SK-N-SH (cell line): ENCODE results near the gene KDM4C. TPM values are rescaled to one million over a fixed set of nuclear protein-coding genes. Genes with fewer than 3 reads are reported as not detected.

Experiments
- CTCF ChIA-PET: fragments of 300-600, 350-600 bp; formaldehyde crosslinking; extraction: SDS; loops from one replicate; lab custom pipeline; 2021; lab: Yijun Ruan, JAX
- POLR2A ChIA-PET: fragments of 350-600 bp; sonication (Branson Sonifier 250); formaldehyde crosslinking; extraction: SDS; loops from one replicate; lab custom pipeline; 2020; ENCODE audit warnings: antibody characterized with exemption, inconsistent platforms; lab: Yijun Ruan, JAX
- DNase-seq: peaks from one replicate; pipeline ENCODE4 v3.0.0; 2012
- H2AFZ ChIP-seq: fragments of 200-600 bp; sonication (generic); 2 replicates; pipeline ENCODE4 v1.8.1; 2016; ENCODE audit warnings: antibody characterized with exemption, mild to moderate bottlenecking, low read depth
- H3F3A ChIP-seq: fragments of 200-600 bp; sonication (generic); replicated peaks from 2 replicates; pipeline ENCODE3; 2016; ENCODE audit warnings: antibody characterized with exemption, mild to moderate bottlenecking; ENCODE audit not compliant: insufficient read depth
- H3K27ac ChIP-seq, 2 experiments: fragments of 200-500 bp in 1 of 2; fragments of 200-600 bp in 1 of 2; sonication (Bioruptor generic) in 1 of 2; sonication (generic), shearing (Covaris generic) in 1 of 2; 2 replicates each; pipeline versions ENCODE4 v1.5.1 to v1.6.1; 2014 to 2016; ENCODE audit warnings: low read depth in 2 of 2, inconsistent platforms in 1 of 2, low read length in 1 of 2, mild to moderate bottlenecking in 1 of 2, mixed read lengths in 1 of 2
- H3K27me3 ChIP-seq: fragments of 200-600 bp; sonication (generic), shearing (Covaris generic); 2 replicates; pipeline ENCODE4 v1.6.1; 2016; ENCODE audit warnings: mixed run types; ENCODE audit not compliant: insufficient read depth
- H3K36me3 ChIP-seq, 2 experiments: fragments of 200-500 bp in 1 of 2; fragments of 200-600 bp in 1 of 2; sonication (Bioruptor generic) in 1 of 2; sonication (generic) in 1 of 2; replicated peaks in 1 of 2; 2 replicates each; pipeline versions ENCODE3 to v1.5.1; 2014 to 2016; ENCODE audit warnings: low read length in 1 of 2, mild to moderate bottlenecking in 1 of 2; ENCODE audit not compliant: insufficient read depth in 2 of 2, control insufficient read depth in 1 of 2
- H3K4me1 ChIP-seq, 2 experiments: fragments of 200-500 bp in 1 of 2; fragments of 200-600 bp in 1 of 2; sonication (Bioruptor generic) in 1 of 2; sonication (generic), shearing (Covaris generic) in 1 of 2; 2 replicates each; pipeline versions ENCODE4 v1.5.1 to v1.6.1; 2014 to 2016; ENCODE audit warnings: low read depth in 1 of 2, low read length in 1 of 2, mixed run types in 1 of 2; ENCODE audit not compliant: insufficient read depth in 2 of 2, control insufficient read depth in 1 of 2
- H3K4me2 ChIP-seq: fragments of 200-600 bp; sonication (generic), shearing (Covaris generic); 2 replicates; pipeline ENCODE4 v1.6.1; 2017; ENCODE audit warnings: mixed run types
- H3K4me3 ChIP-seq, 2 experiments: fragments of 200-500 bp in 1 of 2; fragments of 200-600 bp in 1 of 2; sonication (Bioruptor generic) in 1 of 2; sonication (generic), shearing (Covaris generic) in 1 of 2; 2 replicates each; pipeline versions ENCODE4 v1.5.1 to v1.8.1; 2014 to 2016; ENCODE audit warnings: low read depth in 2 of 2, inconsistent platforms in 1 of 2, low read length in 1 of 2, mild to moderate bottlenecking in 1 of 2, mixed read lengths in 1 of 2, moderate library complexity in 1 of 2
- H3K79me2 ChIP-seq: fragments of 200-600 bp; sonication (generic); 2 replicates; pipeline ENCODE4 v1.8.1; 2017; ENCODE audit warnings: mild to moderate bottlenecking; ENCODE audit not compliant: insufficient read depth
- H3K9ac ChIP-seq: fragments of 200-600 bp; sonication (generic); 2 replicates; pipeline ENCODE4 v1.6.1; 2017; ENCODE audit warnings: mixed run types
- H3K9me2 ChIP-seq: fragments of 200-600 bp; sonication (generic); 2 replicates; pipeline ENCODE4 v1.6.1; 2017; ENCODE audit warnings: mixed run types
- H3K9me3 ChIP-seq: fragments of 200-600 bp; sonication (generic); 2 replicates; pipeline ENCODE4 v1.6.1; 2017; ENCODE audit warnings: mixed run types, mild to moderate bottlenecking, moderate library complexity
- H4K20me1 ChIP-seq: fragments of 200-600 bp; sonication (generic); 2 replicates; pipeline ENCODE4 v1.6.1; 2017; ENCODE audit warnings: mild to moderate bottlenecking, mixed run types; ENCODE audit not compliant: insufficient read depth
- CHD2 ChIP-seq: fragments of 150-350 bp; IDR thresholded peaks from 2 replicates; pipeline ENCODE4 v1.6.1; 2018; ENCODE audit warnings: low read length; ENCODE audit not compliant: partially characterized antibody
- ELF1 ChIP-seq: IDR thresholded peaks from 2 replicates; pipeline ENCODE4 v1.4.0; 2012
- EP300 ChIP-seq, 2 experiments: IDR thresholded peaks; 2 replicates each; pipeline versions ENCODE4 v1.4.0 to v1.6.1; 2012; ENCODE audit warnings: borderline replicate concordance in 1 of 2, low read depth in 1 of 2, low read length in 1 of 2
- GATA2 ChIP-seq: sonication (generic); formaldehyde crosslinking; IDR thresholded peaks from 2 replicates; pipeline ENCODE4 v1.5.0; 2020; ENCODE audit warnings: mild to moderate bottlenecking, missing genetic modification reagents
- MEF2A ChIP-seq: IDR thresholded peaks from 2 replicates; pipeline ENCODE4 v1.4.0; 2012; ENCODE audit warnings: low read depth, borderline replicate concordance
- NRF1 ChIP-seq: IDR thresholded peaks from 2 replicates; pipeline ENCODE4 v1.6.1; 2012; ENCODE audit warnings: low read depth, mild to moderate bottlenecking, low read length
- POLR2AphosphoS5 ChIP-seq: IDR thresholded peaks from 2 replicates; pipeline ENCODE4 v1.6.1; 2012; ENCODE audit warnings: low read depth, low read length
- RFX5 ChIP-seq: IDR thresholded peaks from 2 replicates; pipeline ENCODE4 v1.6.1; 2012; ENCODE audit warnings: mild to moderate bottlenecking, improper control_type of control experiment, low read length
- SIN3A ChIP-seq: IDR thresholded peaks from 2 replicates; pipeline ENCODE4 v1.6.1; 2012; ENCODE audit warnings: low read depth, mild to moderate bottlenecking, low read length, moderate library complexity, borderline replicate concordance
- TAF1 ChIP-seq: IDR thresholded peaks from 2 replicates; pipeline ENCODE4 v1.6.1; 2012; ENCODE audit warnings: low read depth, mild to moderate bottlenecking, low read length, moderate library complexity, borderline replicate concordance
- YY1 ChIP-seq: IDR thresholded peaks from 2 replicates; pipeline ENCODE4 v1.4.0; 2012; ENCODE audit warnings: low read depth, mild to moderate bottlenecking
- WGBS: methylation state at CpG from one replicate; pipeline ENCODE4 v1.1.6; 2017; ENCODE audit warnings: low lambda C conversion rate; 5-methylcytosine and 5-hydroxymethylcytosine counted together
- polyA plus RNA-seq, 3 experiments: library from polyadenylated mRNA; depleted of rRNA; stranded (reverse); fragments of >200 nt; gene quantifications; 2 replicates each; pipeline ENCODE4 v1.2.3, GENCODE V29; 2012
- TF ChIP-seq, protein P1 (sequence below): IDR thresholded peaks from 2 replicates; pipeline ENCODE4; 2012
- TF ChIP-seq, protein P2 (sequence below): IDR thresholded peaks from 2 replicates; pipeline ENCODE4 v1.4.0; 2012; ENCODE audit warnings: low read depth, borderline replicate concordance
- TF ChIP-seq, protein P3 (sequence below): IDR thresholded peaks from 2 replicates; pipeline ENCODE4 v1.4.0; 2012; ENCODE audit warnings: low read depth
- TF ChIP-seq, protein P4 (sequence below): fragments of 200-600 bp; sonication (generic); IDR thresholded peaks from 2 replicates; pipeline ENCODE4 v1.6.1; 2017; ENCODE audit warnings: antibody characterized with exemption, mild to moderate bottlenecking, moderate library complexity

KDM4C gene
- polyA plus RNA-seq, 1 of the 3 experiments (the other 2 are of a cell fraction) = 9.4 TPM

DNA sequence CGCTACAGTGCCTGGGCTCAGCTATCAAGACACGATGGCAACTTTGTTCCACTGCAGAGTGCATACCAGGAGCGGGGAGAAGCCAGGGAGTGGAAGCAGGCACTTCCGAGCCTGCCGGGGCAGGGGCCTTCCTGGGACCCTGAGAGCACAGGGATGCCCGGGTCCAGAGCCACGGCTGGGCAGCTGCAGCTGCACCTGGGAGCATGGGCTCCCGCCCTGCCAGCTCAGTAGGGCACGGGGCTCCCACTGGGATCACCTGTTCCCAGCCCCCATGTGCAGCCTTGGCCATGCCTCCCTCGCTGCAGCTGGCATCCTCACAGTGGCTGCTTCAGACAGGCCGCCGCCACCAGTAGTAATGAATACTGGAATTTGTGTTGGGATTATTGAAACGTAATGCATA lies 391.5 kb downstream of the KDM4C start:
- POLR2A ChIA-PET = no interaction called here
- no peaks in the 10 kb centered on the region for H3K27me3 ChIP-seq

DNA sequence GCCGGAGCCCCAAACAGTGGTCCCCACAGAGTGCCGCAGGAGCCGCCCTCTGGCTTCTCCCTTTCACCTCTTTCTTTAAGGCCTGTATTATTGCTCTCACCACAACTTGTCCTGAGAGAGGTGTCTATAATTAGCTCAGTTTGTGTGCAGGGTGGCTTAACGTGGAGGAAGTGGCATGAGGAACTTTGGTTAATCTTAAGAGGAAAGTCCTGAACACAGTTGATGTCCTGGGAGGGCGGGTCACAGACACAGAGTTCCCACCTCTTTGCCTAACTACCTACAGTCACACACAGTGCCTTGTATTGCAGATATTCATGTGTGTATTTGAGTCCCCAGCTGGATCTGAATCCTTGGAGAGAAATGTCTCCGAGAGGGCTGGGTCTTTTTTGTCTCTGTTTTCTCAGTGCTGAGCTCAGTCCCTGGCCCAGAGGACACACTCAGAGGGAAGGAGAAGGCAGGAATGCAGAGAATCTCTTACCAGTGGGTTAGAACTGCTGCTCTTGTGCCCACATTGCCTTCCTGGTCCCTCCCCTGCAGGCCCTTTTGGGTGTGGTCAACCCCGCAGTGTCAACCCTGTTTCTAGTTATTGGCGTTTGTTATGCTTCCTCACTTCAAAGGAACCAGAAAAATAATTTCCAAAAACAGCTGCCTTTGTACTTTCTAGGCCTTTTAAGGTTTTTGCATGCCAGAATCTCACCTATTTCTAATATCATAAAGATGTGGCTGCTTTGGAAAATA lies 392.5 kb downstream of the KDM4C start:
- H3K27ac ChIP-seq = no peak overlapping the region
- no peak for DNase-seq
- 97% methylated on average over 8 of the region's 8 CpGs for WGBS
- no peaks in the 10 kb centered on the region for H3K9me2 ChIP-seq
- H3K9ac ChIP-seq = no peak overlapping the region
- no peaks in the 10 kb centered on the region for H3K36me3 ChIP-seq
- no peaks in the 10 kb centered on the region for H3K9me3 ChIP-seq
- no peaks in the 10 kb centered on the region for H3K79me2 ChIP-seq
- CTCF ChIA-PET = interaction anchor here (0.9 to 1.4 kb wide), 2 partner anchors 15 to 242 kb away, joined by 3 read pairs; no protein-coding TSS in a partner anchor
- no peak overlapping the region for H3K4me2 ChIP-seq
- no peaks in the 10 kb centered on the region for H4K20me1 ChIP-seq
- no peak overlapping the region for H2AFZ ChIP-seq
- POLR2A ChIA-PET = interaction anchor here (0.6 kb wide), 1 partner anchor 435 kb away, joined by 3 read pairs; no protein-coding TSS in a partner anchor
- no peaks in the 10 kb centered on the region for H3F3A ChIP-seq
- peaks cover 0 to 40% of the 10 kb centered on the region in 2 experiments; a peak in 1 of 4 replicates for H3K4me1 ChIP-seq
- no peak overlapping the region for H3K4me3 ChIP-seq
- TF ChIP-seq, protein P1, sequence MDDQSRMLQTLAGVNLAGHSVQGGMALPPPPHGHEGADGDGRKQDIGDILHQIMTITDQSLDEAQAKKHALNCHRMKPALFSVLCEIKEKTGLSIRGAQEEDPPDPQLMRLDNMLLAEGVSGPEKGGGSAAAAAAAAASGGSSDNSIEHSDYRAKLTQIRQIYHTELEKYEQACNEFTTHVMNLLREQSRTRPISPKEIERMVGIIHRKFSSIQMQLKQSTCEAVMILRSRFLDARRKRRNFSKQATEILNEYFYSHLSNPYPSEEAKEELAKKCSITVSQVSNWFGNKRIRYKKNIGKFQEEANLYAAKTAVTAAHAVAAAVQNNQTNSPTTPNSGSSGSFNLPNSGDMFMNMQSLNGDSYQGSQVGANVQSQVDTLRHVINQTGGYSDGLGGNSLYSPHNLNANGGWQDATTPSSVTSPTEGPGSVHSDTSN = no peak
- TF ChIP-seq GATA2 (no peak), MEF2A (no peak), ELF1 (no peak), TAF1 (no peak), SIN3A (no peak), RFX5 (no peak), POLR2AphosphoS5 (no peak)
- TF ChIP-seq, protein P2, sequence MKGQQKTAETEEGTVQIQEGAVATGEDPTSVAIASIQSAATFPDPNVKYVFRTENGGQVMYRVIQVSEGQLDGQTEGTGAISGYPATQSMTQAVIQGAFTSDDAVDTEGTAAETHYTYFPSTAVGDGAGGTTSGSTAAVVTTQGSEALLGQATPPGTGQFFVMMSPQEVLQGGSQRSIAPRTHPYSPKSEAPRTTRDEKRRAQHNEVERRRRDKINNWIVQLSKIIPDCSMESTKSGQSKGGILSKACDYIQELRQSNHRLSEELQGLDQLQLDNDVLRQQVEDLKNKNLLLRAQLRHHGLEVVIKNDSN = no peak
- TF ChIP-seq, protein P3, sequence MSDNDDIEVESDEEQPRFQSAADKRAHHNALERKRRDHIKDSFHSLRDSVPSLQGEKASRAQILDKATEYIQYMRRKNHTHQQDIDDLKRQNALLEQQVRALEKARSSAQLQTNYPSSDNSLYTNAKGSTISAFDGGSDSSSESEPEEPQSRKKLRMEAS = no peak
- TF ChIP-seq, protein P4, sequence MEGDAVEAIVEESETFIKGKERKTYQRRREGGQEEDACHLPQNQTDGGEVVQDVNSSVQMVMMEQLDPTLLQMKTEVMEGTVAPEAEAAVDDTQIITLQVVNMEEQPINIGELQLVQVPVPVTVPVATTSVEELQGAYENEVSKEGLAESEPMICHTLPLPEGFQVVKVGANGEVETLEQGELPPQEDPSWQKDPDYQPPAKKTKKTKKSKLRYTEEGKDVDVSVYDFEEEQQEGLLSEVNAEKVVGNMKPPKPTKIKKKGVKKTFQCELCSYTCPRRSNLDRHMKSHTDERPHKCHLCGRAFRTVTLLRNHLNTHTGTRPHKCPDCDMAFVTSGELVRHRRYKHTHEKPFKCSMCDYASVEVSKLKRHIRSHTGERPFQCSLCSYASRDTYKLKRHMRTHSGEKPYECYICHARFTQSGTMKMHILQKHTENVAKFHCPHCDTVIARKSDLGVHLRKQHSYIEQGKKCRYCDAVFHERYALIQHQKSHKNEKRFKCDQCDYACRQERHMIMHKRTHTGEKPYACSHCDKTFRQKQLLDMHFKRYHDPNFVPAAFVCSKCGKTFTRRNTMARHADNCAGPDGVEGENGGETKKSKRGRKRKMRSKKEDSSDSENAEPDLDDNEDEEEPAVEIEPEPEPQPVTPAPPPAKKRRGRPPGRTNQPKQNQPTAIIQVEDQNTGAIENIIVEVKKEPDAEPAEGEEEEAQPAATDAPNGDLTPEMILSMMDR = no peak
- H3K27me3 ChIP-seq = no peaks in the 10 kb centered on the region

More for the DNA sequence above, 391.5 kb downstream of the KDM4C start:
- Histone ChIP-seq H2AFZ (no peak overlapping the region), H3K4me1 (peaks cover 0 to 35% of the 10 kb centered on the region in 2 experiments; a peak in 1 of 4 replicates), H3K79me2 (no peaks in the 10 kb centered on the region), H3K4me3 (no peak overlapping the region), H3K9me2 (no peaks in the 10 kb centered on the region), H3K9me3 (no peaks in the 10 kb centered on the region), H3F3A (no peaks in the 10 kb centered on the region), H4K20me1 (no peaks in the 10 kb centered on the region), H3K27ac (no peak overlapping the region), H3K9ac (no peak overlapping the region), H3K4me2 (no peak overlapping the region), H3K36me3 (no peaks in the 10 kb centered on the region)
- TF ChIP-seq ELF1 (no peak), GATA2 (no peak), CHD2 (no peak), EP300 (IDR thresholded peaks at IDR 0.05; ENCODE audit: borderline replicate concordance in 1 of 2, low read depth in 1 of 2, low read length in 1 of 2) (no peak), NRF1 (no peak), YY1 (no peak)
- TF ChIP-seq, protein P3 = no peak
- DNase-seq = no peak
- WGBS = 98% methylated on average over 5 of the region's 13 CpGs
- CTCF ChIA-PET = interaction anchor here (1.5 kb wide), 1 partner anchor 27 kb away, joined by 3 read pairs; no protein-coding TSS in a partner anchor
